OCI-LY7 (cell line): ENCODE measurements around the gene SLCO2A1. TPM values are rescaled to one million over a fixed set of nuclear protein-coding genes. Genes with fewer than 3 reads are reported as not detected.

Experiments used
- BruUV-seq: library from RNA; stranded (reverse); fragments of 400-500 nt; replicated peaks from 2 replicates; lab custom pipeline; 2021; lab: Mats Ljungman, UMichigan
- CTCF ChIA-PET: fragments of 300-600 bp; sonication (Branson Sonifier 250); formaldehyde crosslinking; loops from one replicate; lab custom pipeline; 2022; ENCODE audit warnings: antibody characterized with exemption; ENCODE audit not compliant: unreplicated experiment; lab: Charles Lee
- POLR2A ChIA-PET: fragments of 300-600 bp; sonication (Branson Sonifier 250); formaldehyde crosslinking; loops from one replicate; lab custom pipeline; 2022; ENCODE audit warnings: antibody characterized with exemption; lab: Charles Lee
- DNase-seq: peaks from one replicate; pipeline ENCODE4 v3.0.0-alpha.2; 2015; ENCODE audit warnings: low spot score
- H2AFZ ChIP-seq: fragments of 200-600 bp; sonication (generic), shearing (Covaris generic); 2 replicates; pipeline ENCODE4 v1.6.1; 2014; ENCODE audit warnings: mild to moderate bottlenecking, antibody characterized with exemption, low read length, moderate library complexity
- H3K27ac ChIP-seq: fragments of 200-600 bp; sonication (generic); 2 replicates; pipeline ENCODE4 v1.5.1; 2014; ENCODE audit warnings: mixed run types, low read depth, mild to moderate bottlenecking, moderate library complexity, low read length, inconsistent platforms; ENCODE audit not compliant: poor library complexity, severe bottlenecking
- H3K36me3 ChIP-seq: fragments of 200-600 bp; sonication (generic); 2 replicates; pipeline ENCODE4 v1.6.1; 2014; ENCODE audit warnings: mild to moderate bottlenecking, antibody characterized with exemption, low read length, moderate library complexity, mixed read lengths; ENCODE audit not compliant: insufficient read depth
- H3K4me1 ChIP-seq: fragments of 200-600 bp; sonication (generic); 2 replicates; pipeline ENCODE4 v1.5.1; 2014; ENCODE audit warnings: mild to moderate bottlenecking, low read length; ENCODE audit not compliant: insufficient read depth, poor library complexity, severe bottlenecking
- H3K4me2 ChIP-seq: fragments of 200-600 bp; sonication (generic); 2 replicates; pipeline ENCODE4 v1.6.1; 2014; ENCODE audit warnings: mild to moderate bottlenecking, low read length
- H3K4me3 ChIP-seq: fragments of 200-600 bp; sonication (generic); 2 replicates; pipeline ENCODE4 v1.5.1; 2014; ENCODE audit warnings: mild to moderate bottlenecking, low read depth, low read length; ENCODE audit not compliant: poor library complexity, severe bottlenecking
- H3K79me2 ChIP-seq: fragments of 200-600 bp; sonication (generic); 2 replicates; pipeline ENCODE4 v1.6.1; 2016; ENCODE audit warnings: low read depth, mild to moderate bottlenecking, low read length, moderate library complexity, mixed read lengths; ENCODE audit not compliant: insufficient read depth
- H3K9me2 ChIP-seq: fragments of 200-600 bp; sonication (generic); 2 replicates; pipeline ENCODE4 v1.6.1; 2016; ENCODE audit warnings: mild to moderate bottlenecking, low read length, mixed read lengths; ENCODE audit not compliant: insufficient read depth
- H3K9me3 ChIP-seq: fragments of 200-600 bp; sonication (generic); 2 replicates; pipeline ENCODE4 v1.6.1; 2014; ENCODE audit warnings: mild to moderate bottlenecking, mixed run types, low read length, mixed read lengths
- H4K20me1 ChIP-seq: fragments of 200-600 bp; sonication (generic); 2 replicates; pipeline ENCODE4 v1.6.1; 2014; ENCODE audit warnings: mild to moderate bottlenecking, antibody characterized with exemption, low read length, moderate library complexity, mixed read lengths; ENCODE audit not compliant: insufficient read depth
- CTCF ChIP-seq: fragments of 200-600 bp; sonication (generic); conservative IDR thresholded peaks from 2 replicates; pipeline ENCODE4 v1.5.1; 2014; ENCODE audit warnings: mild to moderate bottlenecking, antibody characterized with exemption, low read length, moderate library complexity, mixed read lengths
- EZH2phosphoT487 ChIP-seq: fragments of 200-600 bp; sonication (generic); IDR thresholded peaks from 2 replicates; pipeline ENCODE4 v1.6.1; 2018; ENCODE audit warnings: low read depth, borderline replicate concordance, mild to moderate bottlenecking, mixed run types, antibody characterized with exemption, low read length, moderate library complexity, mixed read lengths
- intact Hi-C: fragments of 100-400 bp; cut with micrococcal nuclease; formaldehyde crosslinking; loops from one replicate; pipeline ENCODE4 v1.10.0; 2022; ENCODE audit not compliant: unreplicated experiment
- total RNA-seq, 2 experiments: library from RNA; depleted of rRNA in 1 of 2; stranded (reverse); fragments of >200 nt in 1 of 2; shearing (Covaris generic) in 1 of 2; gene quantifications; 2 replicates each; pipeline ENCODE4 v1.2.3, GENCODE V29; 2014 to 2022

Gene SLCO2A1
- total RNA-seq, 2 experiments from 2014 or later = not detected

GRCh38 chr3:133992381-133992780, 37.3 kb downstream of the SLCO2A1 start:
- Histone ChIP-seq H2AFZ (no peak overlapping the region), H3K36me3 (no peaks in the 10 kb centered on the region), H3K4me1 (no peaks in the 10 kb centered on the region), H3K9me3 (no peaks in the 10 kb centered on the region), H3K4me2 (no peak overlapping the region), H3K9me2 (no peaks in the 10 kb centered on the region), H3K4me3 (no peak overlapping the region), H3K79me2 (no peaks in the 10 kb centered on the region), H3K27ac (no peak overlapping the region), H4K20me1 (no peaks in the 10 kb centered on the region)
- TF ChIP-seq EZH2phosphoT487 = no peak
- TF ChIP-seq CTCF = no peak
- ChIA-PET CTCF (no interaction called here), POLR2A (no interaction called here)
- no peak for DNase-seq
- BruUV-seq = no TSS peak
- intact Hi-C loops = no loop called here

GRCh38 chr3:133991637-133992036, 38.1 kb downstream of the SLCO2A1 start:
- CTCF ChIA-PET = no interaction called here
- H3K9me2 ChIP-seq = no peaks in the 10 kb centered on the region
- no peak overlapping the region for H2AFZ ChIP-seq
- H3K4me3 ChIP-seq = no peak overlapping the region
- H3K4me2 ChIP-seq = no peak overlapping the region
- H3K79me2 ChIP-seq = no peaks in the 10 kb centered on the region
- no peaks in the 10 kb centered on the region for H4K20me1 ChIP-seq
- H3K36me3 ChIP-seq = no peaks in the 10 kb centered on the region
- BruUV-seq = no TSS peak
- POLR2A ChIA-PET = no interaction called here
- no peak for DNase-seq
- no peaks in the 10 kb centered on the region for H3K4me1 ChIP-seq
- TF ChIP-seq EZH2phosphoT487 (no peak), CTCF (no peak)
- no peaks in the 10 kb centered on the region for H3K9me3 ChIP-seq
- intact Hi-C loops = no loop called here
- H3K27ac ChIP-seq = no peak overlapping the region

DNA sequence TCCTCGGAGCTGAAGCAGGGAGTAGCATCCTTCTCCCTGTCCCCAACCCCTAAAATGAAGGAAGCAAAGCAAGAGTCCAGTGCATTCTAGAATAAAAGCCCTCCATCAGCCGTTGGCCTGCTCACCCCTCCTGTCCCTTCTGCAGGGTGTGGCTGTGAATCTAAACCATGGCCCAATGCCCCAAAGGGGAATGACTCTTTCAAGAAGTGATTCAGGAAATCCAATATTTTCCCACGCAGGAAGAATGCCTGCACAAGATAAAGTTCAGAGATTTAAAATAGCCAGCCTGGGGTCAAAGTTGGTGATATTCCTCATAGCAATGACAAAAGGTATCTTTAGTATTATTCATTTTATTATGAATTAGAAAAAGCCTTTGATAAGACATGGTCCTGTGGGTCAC, 38.5 kb downstream of the SLCO2A1 start:
- TF ChIP-seq CTCF = no peak
- Histone ChIP-seq H3K4me2 (no peak overlapping the region), H4K20me1 (no peaks in the 10 kb centered on the region)

More for the DNA sequence above, 38.5 kb downstream of the SLCO2A1 start:
- DNase-seq = no peak
- ChIA-PET CTCF (no interaction called here), POLR2A (no interaction called here)
- H3K4me1 ChIP-seq = no peaks in the 10 kb centered on the region
- no peaks in the 10 kb centered on the region for H3K79me2 ChIP-seq
- no peaks in the 10 kb centered on the region for H3K9me3 ChIP-seq
- intact Hi-C loops = no loop called here
- BruUV-seq = no TSS peak
- H3K27ac ChIP-seq = no peak overlapping the region
- H2AFZ ChIP-seq = no peak overlapping the region
- H3K9me2 ChIP-seq = no peaks in the 10 kb centered on the region
- no peak overlapping the region for H3K4me3 ChIP-seq
- no peaks in the 10 kb centered on the region for H3K36me3 ChIP-seq
